Activated CD8-positive, alpha-beta memory T cell treated with anti-CD3 and anti-CD28 coated beads for 24 hours (primary cell): Measurements from ENCODE around the gene SLC38A10.

Experiments used
- DNase-seq: peaks from one replicate; pipeline ENCODE4 v3.0.0-alpha.2; 2020

The SLC38A10 gene

GRCh38 chr17:81222906-81223761, 72.0 kb downstream of the SLC38A10 start, which contains the start of gene CEP131:
Gene CEP131 (minus strand): TSS chr17:81222965. CDS start chr17:81220056, 2,909 bp downstream.
- peak; percentile 100 for DNase-seq

GRCh38 chr17:81222620-81222905, 72.5 kb downstream of the SLC38A10 start:
- DNase-seq = no peak

GRCh38 chr17:81221842-81222619, 73.1 kb downstream of the SLC38A10 start:
- no peak for DNase-seq

- DNase-seq = no peak
These were observed 73.7 kb downstream of the SLC38A10 start for GRCh38 chr17:81221371-81221841.

GRCh38 chr17:81219476-81220180, 75.5 kb downstream of the SLC38A10 start:
- no peak for DNase-seq

GRCh38 chr17:81218991-81219390, 76.1 kb downstream of the SLC38A10 start:
- no peak for DNase-seq

GRCh38 chr17:81218459-81218858, 76.6 kb downstream of the SLC38A10 start:
- no peak for DNase-seq

GRCh38 chr17:81217491-81217890, 77.6 kb downstream of the SLC38A10 start:
- no peak for DNase-seq

GRCh38 chr17:81213978-81214377, 81.1 kb downstream of the SLC38A10 start:
- no peak for DNase-seq

- DNase-seq = no peak
These were observed 82.7 kb downstream of the SLC38A10 start for GRCh38 chr17:81212365-81212764.

- DNase-seq = no peak
These were observed 84.2 kb downstream of the SLC38A10 start for GRCh38 chr17:81210868-81211267.

GRCh38 chr17:81210466-81210865, 84.6 kb downstream of the SLC38A10 start:
- no peak for DNase-seq

GRCh38 chr17:81209141-81209540, 86.0 kb downstream of the SLC38A10 start:
- no peak for DNase-seq

- no peak for DNase-seq
These were observed 86.5 kb downstream of the SLC38A10 start for GRCh38 chr17:81208651-81209050.

GRCh38 chr17:81207610-81208581, 87.2 kb downstream of the SLC38A10 start:
- no peak for DNase-seq

GRCh38 chr17:81206657-81207056, 88.5 kb downstream of the SLC38A10 start:
- no peak for DNase-seq

GRCh38 chr17:81206166-81206565, 88.9 kb downstream of the SLC38A10 start:
- DNase-seq = no peak

GRCh38 chr17:81204578-81204977, 90.5 kb downstream of the SLC38A10 start:
- DNase-seq = no peak

- DNase-seq = no peak
These were observed 92.0 kb downstream of the SLC38A10 start for GRCh38 chr17:81203136-81203535.

GRCh38 chr17:81202318-81202717, 92.8 kb downstream of the SLC38A10 start:
- DNase-seq = no peak

- no peak for DNase-seq
These were observed 94.2 kb downstream of the SLC38A10 start for GRCh38 chr17:81200695-81201580.
